Renal pelvis (tissue), 4 donors: ENCODE results near the gene PCDHB7. TPM values are rescaled to one million over a fixed set of nuclear protein-coding genes. Genes with fewer than 3 reads are reported as not detected.
"Not testable (repeated sequence)": the region's sequence is repeated elsewhere in the genome, so short reads cannot be mapped to it uniquely, and the experiment has no call there.

Experiments used
- DNase-seq: peaks from one replicate; pipeline ENCODE4 v3.0.0-alpha.2; 2013
- polyA plus RNA-seq, 3 donors: library from polyadenylated mRNA; unstranded; fragments of 120-200 nt; gene quantifications; one replicate each; pipeline ENCODE4 v1.2.1, GENCODE V29; 2013; ENCODE audit not compliant: insufficient read length in 3 of 3

Gene PCDHB7
- polyA plus RNA-seq, 3 donors = 3.5 to 4.4 (median 4.2) TPM

DNA sequence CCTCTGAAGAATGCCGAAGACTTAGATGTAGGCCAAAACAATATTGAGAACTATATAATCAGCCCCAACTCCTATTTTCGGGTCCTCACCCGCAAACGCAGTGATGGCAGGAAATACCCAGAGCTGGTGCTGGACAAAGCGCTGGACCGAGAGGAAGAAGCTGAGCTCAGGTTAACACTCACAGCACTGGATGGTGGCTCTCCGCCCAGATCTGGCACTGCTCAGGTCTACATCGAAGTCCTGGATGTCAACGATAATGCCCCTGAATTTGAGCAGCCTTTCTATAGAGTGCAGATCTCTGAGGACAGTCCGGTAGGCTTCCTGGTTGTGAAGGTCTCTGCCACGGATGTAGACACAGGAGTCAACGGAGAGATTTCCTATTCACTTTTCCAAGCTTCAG is 42.1 kb downstream of the PCDHB7 start:
- not testable (repeated sequence) for DNase-seq

DNA sequence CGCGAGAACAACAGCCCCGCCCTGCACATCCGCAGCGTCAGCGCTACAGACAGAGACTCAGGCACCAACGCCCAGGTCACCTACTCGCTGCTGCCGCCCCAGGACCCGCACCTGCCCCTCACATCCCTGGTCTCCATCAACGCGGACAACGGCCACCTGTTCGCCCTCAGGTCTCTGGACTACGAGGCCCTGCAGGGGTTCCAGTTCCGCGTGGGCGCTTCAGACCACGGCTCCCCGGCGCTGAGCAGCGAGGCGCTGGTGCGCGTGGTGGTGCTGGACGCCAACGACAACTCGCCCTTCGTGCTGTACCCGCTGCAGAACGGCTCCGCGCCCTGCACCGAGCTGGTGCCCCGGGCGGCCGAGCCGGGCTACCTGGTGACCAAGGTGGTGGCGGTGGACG is 43.1 kb downstream of the PCDHB7 start:
- DNase-seq = not testable (repeated sequence)

DNA sequence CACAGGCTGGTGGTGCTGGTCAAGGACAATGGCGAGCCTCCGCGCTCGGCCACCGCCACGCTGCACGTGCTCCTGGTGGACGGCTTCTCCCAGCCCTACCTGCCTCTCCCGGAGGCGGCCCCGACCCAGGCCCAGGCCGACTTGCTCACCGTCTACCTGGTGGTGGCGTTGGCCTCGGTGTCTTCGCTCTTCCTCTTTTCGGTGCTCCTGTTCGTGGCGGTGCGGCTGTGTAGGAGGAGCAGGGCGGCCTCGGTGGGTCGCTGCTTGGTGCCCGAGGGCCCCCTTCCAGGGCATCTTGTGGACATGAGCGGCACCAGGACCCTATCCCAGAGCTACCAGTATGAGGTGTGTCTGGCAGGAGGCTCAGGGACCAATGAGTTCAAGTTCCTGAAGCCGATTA is 43.6 kb downstream of the PCDHB7 start:
- not testable (repeated sequence) for DNase-seq

DNA sequence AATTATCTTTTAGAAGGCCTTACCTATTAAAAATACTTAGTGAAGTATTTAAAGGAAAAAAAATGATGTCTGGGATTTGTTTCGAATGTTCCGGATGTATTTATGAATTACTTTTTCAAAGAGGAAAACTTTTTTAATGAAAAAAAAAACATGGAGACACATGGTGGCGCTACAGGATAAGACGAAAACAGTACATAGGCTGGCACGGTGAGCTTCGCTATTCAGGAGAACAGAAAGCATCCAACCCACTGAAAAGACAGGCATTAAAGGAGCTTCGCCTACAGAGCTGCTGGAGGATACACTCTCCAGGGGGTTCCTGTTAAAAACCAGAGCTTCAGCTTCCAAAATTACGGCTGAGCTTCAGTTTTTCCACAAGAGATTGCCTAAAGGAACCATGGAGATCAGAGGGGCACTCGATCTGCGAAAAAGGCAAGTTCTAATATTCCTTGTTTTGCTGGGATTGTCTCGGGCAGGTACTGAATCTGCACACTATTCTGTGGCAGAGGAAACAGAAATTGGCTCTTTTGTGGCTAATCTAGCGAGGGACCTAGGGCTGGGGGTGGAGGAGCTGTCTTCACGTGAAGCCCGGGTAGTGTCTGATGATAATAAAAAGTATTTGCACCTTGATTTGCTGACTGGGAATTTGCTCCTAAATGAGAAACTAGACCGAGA is 50.8 kb downstream of the PCDHB7 start, which contains the start of gene PCDHB14:
PCDHB14 (plus strand) TSS at position 232 of the 672 bp plus-strand sequence; CDS start at position 395, 163 bp downstream.
- DNase-seq = no peak

DNA sequence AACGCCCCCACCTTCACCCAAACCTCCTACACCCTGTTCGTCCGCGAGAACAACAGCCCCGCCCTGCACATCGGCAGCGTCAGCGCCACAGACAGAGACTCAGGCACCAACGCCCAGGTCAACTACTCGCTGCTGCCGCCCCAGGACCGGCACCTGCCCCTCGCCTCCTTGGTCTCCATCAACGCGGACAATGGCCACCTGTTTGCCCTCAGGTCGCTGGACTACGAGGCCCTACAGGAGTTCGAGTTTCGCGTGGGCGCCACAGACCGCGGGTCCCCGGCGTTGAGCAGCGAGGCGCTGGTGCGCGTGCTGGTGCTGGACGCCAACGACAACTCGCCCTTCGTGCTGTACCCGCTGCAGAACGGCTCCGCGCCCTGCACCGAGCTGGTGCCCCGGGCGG is 52.4 kb downstream of the PCDHB7 start:
- not testable (repeated sequence) for DNase-seq

DNA sequence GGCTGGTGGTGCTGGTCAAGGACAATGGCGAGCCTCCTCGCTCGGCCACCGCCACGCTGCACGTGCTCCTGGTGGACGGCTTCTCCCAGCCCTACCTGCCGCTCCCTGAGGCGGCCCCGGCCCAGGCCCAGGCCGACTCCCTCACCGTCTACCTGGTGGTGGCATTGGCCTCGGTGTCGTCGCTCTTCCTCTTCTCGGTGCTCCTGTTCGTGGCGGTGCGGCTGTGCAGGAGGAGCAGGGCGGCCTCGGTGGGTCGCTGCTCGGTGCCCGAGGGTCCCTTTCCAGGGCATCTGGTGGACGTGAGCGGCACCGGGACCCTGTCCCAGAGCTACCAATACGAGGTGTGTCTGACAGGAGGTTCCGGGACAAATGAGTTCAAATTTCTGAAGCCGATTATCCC is 53.0 kb downstream of the PCDHB7 start:
- not testable (repeated sequence) for DNase-seq

Other genes starting within 250 kb of the PCDHB7 start
- under 1 TPM; 0.06 to 0.10 (median 0.06) TPM for gene PCDHAC1, start 246.3 kb upstream of the PCDHB7 start, polyA plus RNA-seq
- gene PCDHAC2, start 206.2 kb upstream of the PCDHB7 start, polyA plus RNA-seq = under 1 TPM; 0.29 to 0.71 (median 0.53) TPM
- under 1 TPM; 0.04 to 0.15 (median 0.08) TPM for gene PCDHB1, start 121.3 kb upstream of the PCDHB7 start, polyA plus RNA-seq
- 1 to 10 TPM; 4.5 to 8.4 (median 4.9) TPM for gene PCDHB2, start 78.0 kb upstream of the PCDHB7 start, polyA plus RNA-seq
- 1 to 10 TPM; 3.7 to 4.7 (median 3.8) TPM for gene PCDHB3, start 72.2 kb upstream of the PCDHB7 start, polyA plus RNA-seq
- gene PCDHB4, start 50.8 kb upstream of the PCDHB7 start, polyA plus RNA-seq = 1 to 10 TPM in 2 of 3 donors, under 1 TPM in 1; 0.97 to 2.1 (median 2.0) TPM
- 1 to 10 TPM; 5.3 to 9.5 (median 9.1) TPM for gene PCDHB5, start 37.4 kb upstream of the PCDHB7 start, polyA plus RNA-seq
- 1 to 10 TPM; 1.6 to 3.1 (median 3.0) TPM for gene PCDHB6, start 22.6 kb upstream of the PCDHB7 start, polyA plus RNA-seq
- 1 to 10 TPM; 1.5 to 3.1 (median 2.1) TPM for gene PCDHB8, start 5.1 kb downstream of the PCDHB7 start, polyA plus RNA-seq
- 1 to 10 TPM; 5.1 to 7.4 (median 6.5) TPM for gene PCDHB16, start 9.7 kb downstream of the PCDHB7 start, polyA plus RNA-seq
- 1 to 10 TPM; 3.4 to 4.5 (median 4.1) TPM for gene PCDHB9, start 14.5 kb downstream of the PCDHB7 start, polyA plus RNA-seq
- gene PCDHB10, start 19.7 kb downstream of the PCDHB7 start, polyA plus RNA-seq = 1 to 10 TPM; 4.9 to 6.6 (median 6.4) TPM
- gene PCDHB11, start 27.0 kb downstream of the PCDHB7 start, polyA plus RNA-seq = 1 to 10 TPM; 3.8 to 6.5 (median 4.6) TPM
- 1 to 10 TPM; 3.6 to 4.6 (median 4.5) TPM for gene PCDHB12, start 36.1 kb downstream of the PCDHB7 start, polyA plus RNA-seq
- gene PCDHB13, start 41.3 kb downstream of the PCDHB7 start, polyA plus RNA-seq = 1 to 10 TPM; 6.4 to 7.5 (median 6.9) TPM
- gene PCDHB14, start 50.7 kb downstream of the PCDHB7 start, polyA plus RNA-seq = 10 to 100 TPM; 10.1 to 11.2 (median 10.2) TPM
- 10 to 100 TPM; 14.3 to 15.2 (median 14.7) TPM for gene PCDHB15, start 72.8 kb downstream of the PCDHB7 start, polyA plus RNA-seq
- gene SLC25A2, start 131.4 kb downstream of the PCDHB7 start, polyA plus RNA-seq = under 1 TPM in 2 of 3 donors, not detected in 1; 0.19 to 0.21 TPM
- gene TAF7, start 148.1 kb downstream of the PCDHB7 start, polyA plus RNA-seq = 100 to 1,000 TPM; 137 to 157 (median 148) TPM
- gene PCDHGA1, start 157.9 kb downstream of the PCDHB7 start, polyA plus RNA-seq = 1 to 10 TPM in 2 of 3 donors, under 1 TPM in 1; 0.81 to 1.7 (median 1.0) TPM
- 1 to 10 TPM; 6.3 to 8.3 (median 6.4) TPM for gene PCDHGA2, start 166.1 kb downstream of the PCDHB7 start, polyA plus RNA-seq
- 1 to 10 TPM; 3.4 to 4.5 (median 3.8) TPM for gene PCDHGA3, start 171.2 kb downstream of the PCDHB7 start, polyA plus RNA-seq
- 1 to 10 TPM; 1.7 to 1.8 (median 1.7) TPM for gene PCDHGB1, start 177.5 kb downstream of the PCDHB7 start, polyA plus RNA-seq
- 1 to 10 TPM; 2.3 to 3.0 (median 2.4) TPM for gene PCDHGA4, start 182.4 kb downstream of the PCDHB7 start, polyA plus RNA-seq
- 1 to 10 TPM; 3.5 to 4.9 (median 3.6) TPM for gene PCDHGB2, start 187.3 kb downstream of the PCDHB7 start, polyA plus RNA-seq
- 1 to 10 TPM; 2.6 to 3.2 (median 2.6) TPM for gene PCDHGA5, start 191.5 kb downstream of the PCDHB7 start, polyA plus RNA-seq
- gene PCDHGB3, start 197.6 kb downstream of the PCDHB7 start, polyA plus RNA-seq = 1 to 10 TPM; 1.9 to 2.6 (median 2.5) TPM
- 1 to 10 TPM; 6.4 to 8.5 (median 7.9) TPM for gene PCDHGA6, start 201.2 kb downstream of the PCDHB7 start, polyA plus RNA-seq
- 1 to 10 TPM; 2.2 to 2.5 (median 2.5) TPM for gene PCDHGA7, start 210.1 kb downstream of the PCDHB7 start, polyA plus RNA-seq
- gene PCDHGB4, start 215.1 kb downstream of the PCDHB7 start, polyA plus RNA-seq = 1 to 10 TPM; 4.9 to 6.2 (median 6.2) TPM
- gene PCDHGA8, start 220.0 kb downstream of the PCDHB7 start, polyA plus RNA-seq = under 1 TPM; 0.78 to 0.85 (median 0.81) TPM
- 10 to 100 TPM in 1 of 3 donors, 1 to 10 TPM in 2; 9.3 to 12.0 (median 9.7) TPM for gene PCDHGB5, start 225.3 kb downstream of the PCDHB7 start, polyA plus RNA-seq
- 1 to 10 TPM; 4.8 to 6.1 (median 5.5) TPM for gene PCDHGA9, start 230.1 kb downstream of the PCDHB7 start, polyA plus RNA-seq
- 1 to 10 TPM; 6.8 to 7.8 (median 7.3) TPM for gene PCDHGB6, start 235.4 kb downstream of the PCDHB7 start, polyA plus RNA-seq
- 1 to 10 TPM; 3.1 to 3.7 (median 3.4) TPM for gene PCDHGA10, start 240.3 kb downstream of the PCDHB7 start, polyA plus RNA-seq
- gene PCDHGB7, start 245.0 kb downstream of the PCDHB7 start, polyA plus RNA-seq = 10 to 100 TPM; 11.0 to 17.3 (median 16.1) TPM
- 1 to 10 TPM; 3.8 to 6.3 (median 4.9) TPM for gene PCDHGA11, start 248.4 kb downstream of the PCDHB7 start, polyA plus RNA-seq